Gastrocnemius medialis (tissue), 4 donors: ENCODE results near the gene DHRSX.

Experiments used
- CTCF ChIP-seq, 5 experiments: fragments of 450-650 bp in 3 of 5; fragments of 200-600 bp in 2 of 5; sonication (generic) in 2 of 5; IDR thresholded peaks in 4 of 5; conservative IDR thresholded peaks in 1 of 5; 1 replicate in 4 of 5; 2 replicates in 1 of 5; pipeline ENCODE4 v1.5.1; 2016 to 2019; ENCODE audit warnings: antibody characterized with exemption in 5 of 5, mild to moderate bottlenecking in 3 of 5, moderate library complexity in 3 of 5
- POLR2A ChIP-seq, 2 donors: fragments of 450-650 bp; IDR thresholded peaks; one replicate each; pipeline ENCODE4 v1.6.1; 2017; ENCODE audit warnings: antibody characterized with exemption in 2 of 2, mild to moderate bottlenecking in 2 of 2, moderate library complexity in 2 of 2

DNA sequence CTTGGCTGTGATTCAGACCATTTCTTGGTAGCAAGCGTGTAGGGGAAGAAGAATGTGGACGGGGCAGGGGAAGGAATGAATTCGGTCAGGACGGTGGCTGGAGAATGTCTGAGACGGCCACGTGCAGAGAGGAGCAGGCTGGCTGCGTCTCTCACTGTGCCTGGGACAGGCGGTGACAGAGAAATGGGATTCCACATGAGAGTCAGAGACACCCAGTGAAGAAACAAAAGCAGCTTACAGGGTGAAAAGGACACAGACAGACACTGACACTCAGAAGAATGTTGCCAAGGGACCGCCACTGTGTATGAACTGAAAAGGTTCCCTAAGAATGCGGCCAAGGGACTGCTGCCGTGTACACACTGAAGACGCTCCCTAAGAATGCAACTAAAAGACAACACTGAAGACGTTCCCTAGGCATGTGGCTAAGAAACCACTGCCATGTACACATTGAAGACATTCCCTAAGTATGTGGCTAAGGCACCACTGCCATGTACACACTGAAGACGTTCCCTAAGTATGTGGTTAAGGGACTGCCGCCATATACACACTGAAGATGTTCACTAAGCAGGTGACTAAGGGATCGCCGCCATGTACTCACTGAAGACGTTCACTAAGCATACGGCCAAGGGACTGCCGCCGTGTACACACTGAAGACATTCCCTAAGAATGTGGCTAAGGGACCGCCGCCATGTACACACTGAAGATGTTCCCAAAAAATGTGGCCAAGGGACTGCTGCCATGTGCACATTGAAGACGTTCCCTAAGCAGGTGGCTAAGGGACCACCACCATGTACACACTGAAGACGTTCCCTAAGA lies 49.1 kb downstream of the DHRSX start:
- TF ChIP-seq POLR2A (IDR thresholded peaks at IDR 0.05) (no peak), CTCF (IDR thresholded peaks at IDR 0.05 in 4 of 5, conservative IDR thresholded peaks at IDR 0.05 in 1 of 5) (no peak)
